Liver (tissue), 9 donors: Measurements from ENCODE around the gene UNC13B. TPM values are rescaled to one million over a fixed set of nuclear protein-coding genes. Genes with fewer than 3 reads are reported as not detected.
"Not testable (repeated sequence)": the region's sequence is repeated elsewhere in the genome, so short reads cannot be mapped to it uniquely, and the experiment has no call there.

Experiments used
- DNase-seq: peaks from one replicate; pipeline ENCODE4 v3.0.0-alpha.2; 2017; ENCODE audit warnings: low spot score
- H3K27ac ChIP-seq, 2 donors: one replicate each; pipeline ENCODE4 v1.7.0; 2013; ENCODE audit warnings: inconsistent platforms in 2 of 2, low read length in 2 of 2, control low read depth in 1 of 2, low read depth in 1 of 2, mild to moderate bottlenecking in 1 of 2
- H3K27me3 ChIP-seq, 4 donors: one replicate each; pipeline versions ENCODE4 v1.6.1 to v1.7.0; 2013; ENCODE audit warnings: low read length in 3 of 4, inconsistent platforms in 1 of 4, mild to moderate bottlenecking in 1 of 4, moderate library complexity in 1 of 4; ENCODE audit not compliant: control insufficient read depth in 4 of 4, insufficient read depth in 4 of 4
- H3K36me3 ChIP-seq, 4 donors: one replicate each; pipeline versions ENCODE4 v1.6.1 to v1.7.0; 2013; ENCODE audit warnings: low read length in 3 of 4, mild to moderate bottlenecking in 3 of 4, low read depth in 1 of 4, moderate library complexity in 1 of 4; ENCODE audit not compliant: control insufficient read depth in 4 of 4, insufficient read depth in 3 of 4
- H3K4me1 ChIP-seq, 4 donors: one replicate each; pipeline versions ENCODE4 v1.6.1 to v1.7.0; 2013; ENCODE audit warnings: low read length in 3 of 4, mild to moderate bottlenecking in 3 of 4, moderate library complexity in 1 of 4; ENCODE audit not compliant: control insufficient read depth in 4 of 4, insufficient read depth in 4 of 4
- H3K4me3 ChIP-seq, 3 donors: one replicate each; pipeline versions ENCODE4 v1.6.1 to v1.7.0; 2013; ENCODE audit warnings: low read length in 3 of 3, control low read depth in 1 of 3, low read depth in 1 of 3, mild to moderate bottlenecking in 1 of 3
- H3K9ac ChIP-seq, 2 donors: one replicate each; pipeline ENCODE4 v1.7.0; 2013; ENCODE audit warnings: low read length in 2 of 2, mild to moderate bottlenecking in 2 of 2, moderate library complexity in 2 of 2, control low read depth in 1 of 2, low read depth in 1 of 2
- H3K9me3 ChIP-seq, 4 donors: one replicate each; pipeline versions ENCODE4 v1.6.1 to v1.7.0; 2013; ENCODE audit warnings: low read length in 3 of 4; ENCODE audit not compliant: control insufficient read depth in 4 of 4
- CTCF ChIP-seq: fragments of 150-350 bp; IDR thresholded peaks from 2 replicates; pipeline ENCODE4 v1.5.1; 2017; ENCODE audit warnings: improper control_type of control experiment, low read depth, low read length; ENCODE audit not compliant: missing input control
- GABPA ChIP-seq, 2 donors: IDR thresholded peaks in 1 of 2; conservative IDR thresholded peaks in 1 of 2; 2 replicates each; pipeline ENCODE4 v1.6.1; 2016; ENCODE audit warnings: antibody characterized with exemption in 2 of 2, mild to moderate bottlenecking in 1 of 2, moderate library complexity in 1 of 2
- HNF4A ChIP-seq, 2 donors: conservative IDR thresholded peaks; 2 replicates each; pipeline ENCODE4 v1.6.1; 2016; ENCODE audit warnings: antibody characterized with exemption in 2 of 2, mild to moderate bottlenecking in 2 of 2
- NR2F2 ChIP-seq: IDR thresholded peaks from 2 replicates; pipeline ENCODE4 v1.6.1; 2016; ENCODE audit warnings: antibody characterized with exemption
- RAD21 ChIP-seq, 2 donors: IDR thresholded peaks; 2 replicates each; pipeline ENCODE4 v1.6.1; 2016; ENCODE audit warnings: antibody characterized with exemption in 2 of 2, mild to moderate bottlenecking in 2 of 2
- SP1 ChIP-seq: IDR thresholded peaks from 2 replicates; pipeline ENCODE4 v1.6.1; 2018; ENCODE audit warnings: antibody characterized with exemption, mild to moderate bottlenecking
- ZBTB33 ChIP-seq: IDR thresholded peaks from 2 replicates; pipeline ENCODE4 v1.6.1; 2016; ENCODE audit warnings: antibody characterized with exemption
- WGBS: extraction: QIAGEN DNeasy Blood & Tissue Kit; methylation state at CpG from one replicate; pipeline ENCODE4 v1.1.7; 2013; 5-methylcytosine and 5-hydroxymethylcytosine counted together
- polyA plus RNA-seq, 2 donors: library from polyadenylated mRNA; stranded (reverse) in 1 of 2; unstranded in 1 of 2; fragments of 200-250 nt in 1 of 2; fragments of >200 nt in 1 of 2; fragmentation: Nextera tagmentation in 1 of 2; extraction: Ambion mirVana in 1 of 2; gene quantifications; one replicate each; pipeline versions ENCODE4 v1.2.1 to v1.2.3, GENCODE V29; 2013 to 2015
- total RNA-seq, 2 donors: library from RNA; depleted of rRNA; stranded (reverse); fragments of >200 nt; gene quantifications; one replicate each; pipeline ENCODE4 v1.2.3, GENCODE V29; 2014
- TF ChIP-seq, protein P1 (sequence below): IDR thresholded peaks from 2 replicates; pipeline ENCODE4 v1.6.1; 2016; ENCODE audit warnings: antibody characterized with exemption, mild to moderate bottlenecking
- TF ChIP-seq, protein P2 (sequence below): IDR thresholded peaks from 2 replicates; pipeline ENCODE4 v1.6.1; 2016; ENCODE audit warnings: antibody characterized with exemption
- TF ChIP-seq, protein P3 (sequence below): IDR thresholded peaks from 2 replicates; pipeline ENCODE4 v1.6.1; 2016; ENCODE audit warnings: antibody characterized with exemption
- donor health status: healthy.
- donor health status: healthy.
- donor health status: healthy.
- donor health status: healthy.
- donor health status: healthy.

The UNC13B gene
- total and polyA plus RNA-seq, 4 donors, result 5.5 to 25.7 (median 11.9) TPM

DNA sequence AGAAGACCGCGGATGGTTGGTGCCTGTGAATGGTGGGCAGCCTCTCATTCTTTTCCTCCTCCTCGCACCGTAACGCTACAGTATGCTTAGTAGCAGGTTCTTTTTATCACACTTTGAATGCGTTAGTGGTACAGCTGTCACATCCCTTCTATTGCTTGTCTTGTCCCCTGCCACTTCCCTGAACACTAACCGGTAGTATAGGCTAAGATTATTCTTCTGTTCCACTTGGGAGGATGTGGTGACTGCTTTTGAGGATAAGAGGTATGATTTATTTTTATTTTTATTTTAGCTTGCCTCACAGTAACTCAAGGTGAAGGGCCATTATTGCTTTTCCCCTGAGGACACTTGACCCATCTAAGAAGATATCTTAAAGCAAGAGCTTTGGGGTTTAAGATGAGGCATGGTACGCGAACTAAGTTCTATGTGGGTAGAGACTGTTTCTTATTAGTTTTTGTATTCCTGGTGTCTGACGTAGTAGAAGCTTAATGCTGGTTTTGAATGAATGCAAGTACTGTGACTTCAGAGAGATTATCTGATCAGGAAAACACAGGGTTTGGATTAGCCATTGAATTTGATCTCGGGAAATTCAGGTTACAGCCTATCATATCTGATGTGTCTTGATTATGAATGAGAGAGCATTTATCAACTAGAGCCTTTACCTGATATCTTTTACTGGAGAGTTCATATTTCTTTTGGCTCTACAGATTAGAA lies 951 bp downstream of the UNC13B start (continued):
- no peak for TF ChIP-seq ZBTB33
- TF ChIP-seq, protein P1, sequence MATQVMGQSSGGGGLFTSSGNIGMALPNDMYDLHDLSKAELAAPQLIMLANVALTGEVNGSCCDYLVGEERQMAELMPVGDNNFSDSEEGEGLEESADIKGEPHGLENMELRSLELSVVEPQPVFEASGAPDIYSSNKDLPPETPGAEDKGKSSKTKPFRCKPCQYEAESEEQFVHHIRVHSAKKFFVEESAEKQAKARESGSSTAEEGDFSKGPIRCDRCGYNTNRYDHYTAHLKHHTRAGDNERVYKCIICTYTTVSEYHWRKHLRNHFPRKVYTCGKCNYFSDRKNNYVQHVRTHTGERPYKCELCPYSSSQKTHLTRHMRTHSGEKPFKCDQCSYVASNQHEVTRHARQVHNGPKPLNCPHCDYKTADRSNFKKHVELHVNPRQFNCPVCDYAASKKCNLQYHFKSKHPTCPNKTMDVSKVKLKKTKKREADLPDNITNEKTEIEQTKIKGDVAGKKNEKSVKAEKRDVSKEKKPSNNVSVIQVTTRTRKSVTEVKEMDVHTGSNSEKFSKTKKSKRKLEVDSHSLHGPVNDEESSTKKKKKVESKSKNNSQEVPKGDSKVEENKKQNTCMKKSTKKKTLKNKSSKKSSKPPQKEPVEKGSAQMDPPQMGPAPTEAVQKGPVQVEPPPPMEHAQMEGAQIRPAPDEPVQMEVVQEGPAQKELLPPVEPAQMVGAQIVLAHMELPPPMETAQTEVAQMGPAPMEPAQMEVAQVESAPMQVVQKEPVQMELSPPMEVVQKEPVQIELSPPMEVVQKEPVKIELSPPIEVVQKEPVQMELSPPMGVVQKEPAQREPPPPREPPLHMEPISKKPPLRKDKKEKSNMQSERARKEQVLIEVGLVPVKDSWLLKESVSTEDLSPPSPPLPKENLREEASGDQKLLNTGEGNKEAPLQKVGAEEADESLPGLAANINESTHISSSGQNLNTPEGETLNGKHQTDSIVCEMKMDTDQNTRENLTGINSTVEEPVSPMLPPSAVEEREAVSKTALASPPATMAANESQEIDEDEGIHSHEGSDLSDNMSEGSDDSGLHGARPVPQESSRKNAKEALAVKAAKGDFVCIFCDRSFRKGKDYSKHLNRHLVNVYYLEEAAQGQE, result no peak

DNA sequence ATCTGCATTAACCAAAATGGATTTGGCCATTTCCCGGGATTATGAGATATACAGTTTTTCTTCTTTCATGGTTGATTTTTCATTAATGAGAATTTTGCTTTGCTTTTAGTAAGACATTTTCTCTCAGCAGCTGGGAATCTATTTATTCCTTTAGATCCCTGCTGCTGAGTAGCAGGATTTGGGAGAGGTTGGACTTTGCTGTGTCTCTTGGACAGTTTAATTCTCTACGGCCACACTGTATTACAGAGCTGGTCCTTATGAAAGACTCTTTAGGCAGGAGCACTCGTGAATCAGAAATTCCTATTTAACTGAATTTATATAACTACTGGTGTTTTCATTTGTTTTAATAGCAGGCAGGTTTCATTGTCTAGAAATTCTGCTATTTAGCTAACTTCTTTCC lies 1.6 kb downstream of the UNC13B start:
- Histone ChIP-seq H3K27ac (peak overlapping the region in 1 of 2 donors; percentile 98), H3K9ac (no peak overlapping the region), H3K9me3 (no peaks in the 10 kb centered on the region), H3K36me3 (no peaks in the 10 kb centered on the region), H3K4me3 (peak overlapping the region in 1 of 3 donors; percentile 72), H3K27me3 (no peaks in the 10 kb centered on the region), H3K4me1 (peaks cover 0 to 20% (median 6%) of the 10 kb centered on the region in 4 donors)
- no peak for DNase-seq
- peak; percentile 51 to 66 for TF ChIP-seq HNF4A (conservative IDR thresholded peaks at IDR 0.05)
- no peak for TF ChIP-seq CTCF
- TF ChIP-seq SP1, result peak; percentile 39
- WGBS, result 44% methylated on average over 3 of the region's 3 CpGs

- no peak overlapping the region for H3K9ac ChIP-seq
- H3K4me3 ChIP-seq, result no peak overlapping the region
- H3K27me3 ChIP-seq, result no peaks in the 10 kb centered on the region
- H3K9me3 ChIP-seq, result no peaks in the 10 kb centered on the region
- no peak overlapping the region for H3K27ac ChIP-seq
- no peak for DNase-seq
- TF ChIP-seq GABPA (IDR thresholded peaks at IDR 0.05 in 1 of 2, conservative IDR thresholded peaks at IDR 0.05 in 1 of 2), result no peak
- TF ChIP-seq NR2F2, result no peak
- TF ChIP-seq, protein P2, sequence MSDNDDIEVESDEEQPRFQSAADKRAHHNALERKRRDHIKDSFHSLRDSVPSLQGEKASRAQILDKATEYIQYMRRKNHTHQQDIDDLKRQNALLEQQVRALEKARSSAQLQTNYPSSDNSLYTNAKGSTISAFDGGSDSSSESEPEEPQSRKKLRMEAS, result no peak
- no peak for TF ChIP-seq ZBTB33
- TF ChIP-seq, protein P3, sequence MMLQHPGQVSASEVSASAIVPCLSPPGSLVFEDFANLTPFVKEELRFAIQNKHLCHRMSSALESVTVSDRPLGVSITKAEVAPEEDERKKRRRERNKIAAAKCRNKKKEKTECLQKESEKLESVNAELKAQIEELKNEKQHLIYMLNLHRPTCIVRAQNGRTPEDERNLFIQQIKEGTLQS, result no peak
- TF ChIP-seq RAD21 (IDR thresholded peaks at IDR 0.05), result no peak
- WGBS, result 82% methylated on average over 3 of the region's 3 CpGs
- no peaks in the 10 kb centered on the region for H3K36me3 ChIP-seq
- peaks cover 0 to 25% (median 9%) of the 10 kb centered on the region in 4 donors for H3K4me1 ChIP-seq
These were observed 2.9 kb downstream of the UNC13B start for GRCh38 chr9:35164711-35165110.

DNA sequence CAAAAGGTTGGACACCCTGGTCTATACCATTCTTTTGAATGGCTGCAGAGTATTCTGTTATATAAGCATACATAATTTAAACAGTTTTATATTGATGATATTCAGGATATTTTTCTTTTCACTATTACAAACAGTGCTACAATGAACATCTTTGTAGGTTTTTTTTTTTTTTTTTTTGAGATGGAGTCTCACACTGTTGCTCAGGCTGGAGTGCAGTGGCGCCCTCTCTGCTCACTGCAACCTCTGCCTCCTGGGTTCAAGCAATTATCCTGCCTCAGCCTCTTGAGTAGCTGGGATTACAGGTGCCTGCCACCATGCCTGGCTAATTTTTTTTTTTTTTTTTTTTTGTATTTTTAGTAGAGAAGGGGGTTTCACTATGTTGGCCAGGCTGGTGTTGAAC lies 5.6 kb downstream of the UNC13B start:
- H3K9ac ChIP-seq, H3K36me3 ChIP-seq, H3K4me3 ChIP-seq, DNase-seq, H3K27me3 ChIP-seq, H3K9me3 ChIP-seq, H3K27ac ChIP-seq: not testable (repeated sequence)
- 100% methylated on average over 1 of the region's 1 CpG for WGBS
- H3K4me1 ChIP-seq, result peaks cover 0 to 19% (median 9%) of the 10 kb centered on the region in 4 donors
